Left ventricle myocardium superior (tissue), 1 donor: Measurements from ENCODE around the gene ACP1. TPM values are rescaled to one million over a fixed set of nuclear protein-coding genes. Genes with fewer than 3 reads are reported as not detected.

ENCODE experiments used
- total RNA-seq: library from RNA; stranded (reverse); fragmentation: NEBNext Ultra II Directional; extraction: Animal tissue kit (Norgen Biotek cat#: 25700); gene quantifications from one replicate; pipeline ENCODE4 v1.2.1, GENCODE V29; 2021
- donor health status: DM: no; HTN: yes; CAD: no; lungs with severe emphysema.

Gene ACP1
- total RNA-seq, 1 donor from 2014 or later = 72.9 TPM

Other genes with a start within 250 kb of the ACP1 start
- 5.2 TPM for gene FAM110C, start 218.4 kb upstream of the ACP1 start, total RNA-seq
- 13.4 TPM for gene SH3YL1, start 915 bp upstream of the ACP1 start, total RNA-seq
- 1.3 TPM for gene ALKAL2, start 23.1 kb downstream of the ACP1 start, total RNA-seq